Activated CD8-positive, alpha-beta memory T cell treated with anti-CD3 and anti-CD28 coated beads for 1 hour (primary cell): ENCODE results near the gene CD300LB.
"Not testable (repeated sequence)": the region's sequence is repeated elsewhere in the genome, so short reads cannot be mapped to it uniquely, and the experiment has no call there.

Experiments used
- DNase-seq, 2 donors: peaks; one replicate each; pipeline ENCODE4 v3.0.0-alpha.2; 2020; ENCODE audit warnings: low read depth in 1 of 2; ENCODE audit errors: extremely low read depth in 1 of 2

CD300LB gene

DNA sequence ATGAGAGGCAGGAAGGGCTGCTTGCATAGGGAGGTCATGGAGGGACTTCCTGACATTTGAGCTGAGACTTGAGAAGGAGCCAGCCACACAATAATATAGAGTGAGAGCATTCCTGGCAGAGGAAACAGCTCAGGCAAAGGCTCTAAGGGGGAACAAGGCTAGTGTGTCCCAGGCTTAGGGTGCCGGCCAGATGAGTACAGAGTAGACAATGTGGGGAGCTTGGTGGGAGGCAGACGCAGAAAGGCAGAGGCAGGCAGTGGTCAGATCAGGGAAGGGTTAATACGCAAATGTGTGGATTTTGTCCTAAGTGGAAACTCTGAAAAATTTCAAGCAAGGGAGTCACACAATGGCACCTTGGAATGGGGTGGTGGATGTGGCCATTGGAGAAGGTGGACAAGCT, 31.3 kb downstream of the CD300LB start:
- DNase-seq = no peak

DNA sequence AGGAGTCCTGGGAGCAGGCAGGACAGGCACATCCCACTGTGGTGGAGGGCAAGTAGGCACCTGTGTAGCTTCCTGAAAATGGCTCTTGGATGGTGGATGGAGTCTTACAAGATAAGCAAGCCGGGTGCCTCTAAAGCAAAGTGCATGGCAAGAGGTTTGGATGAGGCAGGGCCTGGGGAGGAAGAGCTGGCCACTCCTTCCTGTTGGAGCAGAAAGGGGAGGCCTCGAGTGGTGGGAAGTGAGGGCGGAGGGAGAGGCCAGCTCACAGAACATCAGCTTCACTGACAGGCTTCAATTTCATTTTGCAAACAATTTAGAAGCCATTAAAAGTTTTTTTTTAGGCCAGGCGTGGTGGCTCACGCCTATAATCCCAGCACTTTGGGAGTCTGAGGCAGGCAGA, 33.8 kb downstream of the CD300LB start:
- DNase-seq = no peak

DNA sequence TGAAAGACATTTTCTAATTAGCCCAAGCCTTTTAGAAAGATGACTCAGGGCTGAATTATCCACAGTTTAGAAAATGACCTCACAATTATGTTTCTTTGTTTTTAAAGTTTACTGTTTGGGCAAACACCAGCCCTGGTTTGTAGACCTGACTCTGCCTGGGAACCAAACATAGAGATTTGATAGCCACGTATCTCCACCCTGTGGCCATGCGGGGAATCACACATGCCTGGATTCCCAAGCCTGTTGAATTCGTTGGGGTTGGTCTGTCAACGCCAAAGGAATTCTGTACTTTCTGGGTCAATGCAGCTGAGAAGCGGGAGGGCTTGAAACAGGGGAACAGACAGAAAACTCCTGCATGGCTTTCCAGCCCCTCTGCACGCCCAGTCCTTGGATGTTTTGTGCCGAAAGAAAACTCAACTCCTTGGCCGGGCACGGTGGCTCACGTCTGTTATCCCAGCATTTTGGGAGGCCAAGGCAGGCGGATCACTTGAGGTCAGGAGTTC, 37.9 kb downstream of the CD300LB start:
- peak; percentile 27 to 50 for DNase-seq

DNA sequence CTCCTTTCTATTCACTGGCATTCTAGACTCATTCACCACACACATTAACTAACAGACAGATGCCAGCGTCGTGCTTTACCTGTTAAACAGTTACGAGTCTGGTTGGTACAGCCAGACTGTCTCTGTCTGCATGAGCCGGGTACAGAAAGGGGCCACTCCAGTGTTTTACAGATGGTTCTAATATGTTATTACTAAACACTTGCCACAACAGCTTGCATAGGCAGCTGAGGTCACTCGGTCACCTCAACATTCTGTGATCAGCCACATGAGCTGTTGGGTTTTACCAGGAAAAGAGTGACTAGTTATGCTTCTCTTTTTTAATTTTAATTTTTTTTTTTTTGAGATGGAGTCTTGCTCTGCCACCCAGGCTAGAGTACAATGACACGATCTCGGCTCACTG, 39.6 kb downstream of the CD300LB start:
- no peak for DNase-seq

DNA sequence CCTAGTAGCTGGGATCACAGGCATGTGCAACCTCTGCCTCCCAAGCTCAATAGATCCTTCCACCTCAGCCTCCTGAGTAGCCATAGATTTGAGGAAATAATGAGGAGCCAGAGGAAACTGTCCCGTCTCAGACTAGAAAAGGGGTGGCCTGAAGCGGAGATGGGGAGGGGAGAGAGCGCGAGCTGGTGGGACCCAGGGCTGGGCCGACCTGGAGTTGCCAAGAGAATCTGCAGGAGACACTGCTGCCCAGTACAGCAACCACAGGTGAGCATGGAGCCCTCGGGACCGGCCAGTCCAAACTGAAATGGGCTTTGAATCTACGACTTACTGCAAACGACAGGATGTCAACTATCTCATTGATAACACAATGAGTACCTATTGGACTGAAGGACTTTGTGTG, 40.6 kb downstream of the CD300LB start:
- no peak for DNase-seq

DNA sequence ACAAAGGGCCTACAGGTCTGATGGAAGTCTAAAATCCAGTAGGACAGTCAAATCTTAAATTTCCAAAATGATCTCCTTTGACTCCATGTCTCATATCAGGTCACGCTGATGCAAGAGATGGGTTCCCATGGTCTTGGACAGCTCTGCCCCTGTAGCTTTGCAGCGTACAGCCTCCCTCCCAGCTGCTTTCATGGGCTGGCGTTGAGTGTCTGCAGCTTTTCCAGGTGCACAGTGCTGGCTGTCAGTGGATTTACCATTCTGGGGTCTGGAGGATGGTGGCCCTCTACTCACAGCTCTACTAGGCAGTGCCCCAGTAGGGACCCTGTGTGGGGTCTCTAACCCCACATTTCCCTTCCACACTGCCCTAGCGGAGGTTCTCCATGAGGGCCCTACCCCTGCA, 43.0 kb downstream of the CD300LB start:
- DNase-seq = not testable (repeated sequence)

DNA sequence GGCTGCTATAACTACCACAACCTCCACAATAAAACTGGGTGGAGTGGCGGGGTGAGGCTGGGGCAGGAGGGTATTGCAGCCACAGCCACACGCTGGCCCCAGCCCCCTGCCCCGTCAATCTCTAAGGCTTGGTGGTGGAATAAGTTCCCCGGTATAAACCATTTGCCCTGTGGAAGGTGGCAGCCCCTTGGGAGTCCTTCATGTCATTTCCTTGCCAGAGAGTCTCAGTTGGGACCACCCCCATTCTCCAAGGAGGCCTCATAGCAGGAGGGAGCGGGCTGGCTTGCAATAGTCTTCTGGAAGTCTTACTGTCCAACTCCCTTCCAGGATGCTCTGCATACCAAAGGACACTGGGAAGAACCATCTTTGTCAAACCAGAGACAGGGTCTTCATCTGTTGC, 45.4 kb downstream of the CD300LB start:
- no peak for DNase-seq

DNA sequence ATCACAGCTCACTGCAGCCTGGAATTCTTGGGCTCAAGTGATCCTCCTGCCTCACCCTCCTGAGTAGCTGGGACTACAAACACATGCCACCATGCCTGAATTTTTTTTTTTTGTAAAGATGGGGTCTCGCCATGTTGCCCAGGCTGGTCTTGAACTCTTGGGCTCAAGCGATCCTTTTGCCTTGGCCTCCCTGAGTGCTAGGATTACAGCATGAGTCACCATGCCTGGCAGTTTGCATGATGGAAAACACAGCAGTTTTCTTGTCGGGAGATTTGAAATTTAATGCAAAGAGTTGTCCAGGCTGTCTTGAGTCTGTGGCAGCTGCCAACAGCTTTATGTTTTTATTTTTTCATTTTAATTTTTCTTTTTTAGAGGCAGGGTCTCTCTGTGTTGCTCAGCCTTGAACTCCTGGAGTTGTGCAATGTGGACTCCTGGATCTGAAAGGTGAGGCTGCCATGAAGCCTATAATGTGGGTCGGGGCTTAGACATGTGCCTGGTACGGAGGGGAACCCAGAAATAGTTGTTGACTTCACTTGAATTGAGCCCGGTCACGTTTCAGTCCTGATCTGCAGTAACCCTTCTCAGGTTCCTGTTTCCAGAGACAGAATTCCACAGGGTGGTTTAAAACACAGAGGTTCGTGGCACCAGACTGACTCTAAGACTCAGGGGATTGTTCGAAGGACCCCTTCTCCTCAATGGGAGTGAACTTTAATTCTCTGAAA, 46.1 kb downstream of the CD300LB start:
- no peak for DNase-seq

DNA sequence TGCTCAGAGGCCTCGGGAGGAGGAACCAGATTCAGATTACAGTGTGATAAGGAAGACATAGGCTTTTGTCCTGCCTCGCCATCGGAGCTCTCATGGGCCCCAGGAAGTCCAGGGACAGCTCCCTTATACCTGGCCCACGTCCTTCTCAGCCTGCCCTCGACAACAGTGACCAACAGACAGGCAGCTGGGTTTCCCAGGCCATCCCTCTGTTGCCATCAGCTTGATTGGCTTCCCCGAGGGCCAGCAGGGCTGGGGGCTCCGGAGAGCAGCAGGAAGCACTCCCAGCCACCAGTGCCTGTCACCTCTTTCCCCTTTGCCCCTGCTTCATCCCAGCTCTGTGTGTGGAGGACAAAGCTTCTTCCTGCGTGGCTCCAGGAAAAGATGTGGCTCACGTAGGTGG, 47.2 kb downstream of the CD300LB start:
- DNase-seq = no peak

DNA sequence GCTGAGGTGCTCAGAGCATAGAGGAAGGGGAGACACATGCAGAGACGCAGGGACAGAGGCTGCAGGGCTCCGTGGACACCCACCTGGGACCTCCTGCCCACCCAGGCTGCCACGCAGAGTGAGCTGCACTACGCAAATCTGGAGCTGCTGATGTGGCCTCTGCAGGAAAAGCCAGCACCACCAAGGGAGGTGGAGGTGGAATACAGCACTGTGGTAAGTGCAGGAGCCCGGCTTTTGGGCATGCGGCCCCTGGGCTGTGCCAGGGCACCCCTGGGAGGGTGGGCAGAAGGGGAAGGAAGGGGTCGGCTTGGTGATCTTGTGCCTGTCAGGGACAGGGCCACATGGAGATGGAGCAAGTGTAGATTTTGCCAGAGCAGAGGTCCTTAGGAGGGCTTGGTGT, 49.7 kb downstream of the CD300LB start:
- no peak for DNase-seq

DNA sequence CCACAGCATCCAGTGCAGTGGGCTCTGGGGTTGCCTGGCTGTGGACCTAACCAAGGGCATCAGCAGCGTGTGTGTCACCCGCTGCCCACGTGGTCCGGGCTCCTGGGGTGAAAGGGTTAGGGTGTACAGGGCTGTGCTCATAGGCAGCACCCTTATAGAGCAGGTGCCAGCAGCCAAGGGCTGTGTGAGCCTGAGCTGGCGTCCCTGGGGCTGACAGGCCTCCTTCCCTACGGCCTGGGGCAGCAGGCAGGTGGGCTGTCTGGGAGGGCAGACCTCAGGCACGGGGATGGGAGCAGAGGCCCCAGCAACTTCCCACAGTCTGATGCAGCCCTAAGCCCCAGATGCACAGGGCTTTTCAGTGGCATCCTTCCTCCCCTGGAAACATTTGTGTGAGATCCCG, 51.0 kb downstream of the CD300LB start:
- no peak for DNase-seq

DNA sequence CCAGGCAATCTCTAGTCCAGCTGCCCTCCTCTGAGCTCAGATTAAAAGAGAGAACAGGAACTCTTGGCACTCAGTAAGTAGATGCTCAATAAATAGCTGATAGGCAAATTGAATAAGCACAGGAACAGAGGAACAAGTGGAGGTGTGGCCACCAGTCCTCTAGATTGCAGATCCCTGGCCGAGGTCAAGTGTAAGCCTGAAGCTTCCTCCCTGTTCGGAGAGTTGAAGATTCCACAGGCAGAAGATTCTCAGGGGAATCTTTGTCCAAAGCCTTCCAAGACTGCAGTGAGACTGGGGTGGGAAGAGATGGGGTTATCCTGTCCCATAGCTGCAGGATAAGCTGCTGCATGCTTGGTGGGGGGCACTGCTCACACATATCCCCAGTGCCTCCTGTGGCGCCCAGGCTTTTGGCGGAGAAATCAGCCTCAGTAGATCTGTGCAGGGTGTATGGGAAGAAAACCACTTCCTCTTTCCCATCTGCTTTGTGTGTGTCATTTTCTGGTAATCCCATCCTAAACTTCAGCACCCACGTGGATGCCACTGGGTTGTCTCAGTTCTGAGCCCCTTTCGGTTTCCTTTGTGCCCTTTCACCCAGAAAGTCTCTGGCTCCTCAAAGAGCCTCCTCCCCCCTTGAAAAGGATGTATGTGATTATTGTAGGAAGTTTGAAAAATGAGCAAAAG, 52.7 kb downstream of the CD300LB start:
- DNase-seq = no peak

DNA sequence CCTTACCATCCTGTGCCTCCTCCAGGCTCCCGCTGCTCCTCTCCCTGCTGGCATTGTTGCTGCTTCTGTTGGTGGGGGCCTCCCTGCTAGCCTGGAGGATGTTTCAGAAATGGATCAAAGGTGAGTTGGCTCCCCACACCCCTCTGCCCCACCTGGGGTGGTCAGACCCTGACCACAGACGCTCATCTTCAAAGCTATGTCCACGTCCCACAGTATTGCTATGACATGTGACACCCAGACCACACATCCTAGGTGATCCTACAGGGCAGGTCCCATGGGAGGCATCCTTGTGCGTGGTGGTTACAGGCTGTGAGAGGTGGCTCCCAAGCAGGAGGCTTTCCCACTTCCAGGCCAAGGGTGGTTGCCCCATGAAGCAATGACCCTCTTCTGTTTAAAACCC, 53.9 kb downstream of the CD300LB start:
- DNase-seq = no peak

DNA sequence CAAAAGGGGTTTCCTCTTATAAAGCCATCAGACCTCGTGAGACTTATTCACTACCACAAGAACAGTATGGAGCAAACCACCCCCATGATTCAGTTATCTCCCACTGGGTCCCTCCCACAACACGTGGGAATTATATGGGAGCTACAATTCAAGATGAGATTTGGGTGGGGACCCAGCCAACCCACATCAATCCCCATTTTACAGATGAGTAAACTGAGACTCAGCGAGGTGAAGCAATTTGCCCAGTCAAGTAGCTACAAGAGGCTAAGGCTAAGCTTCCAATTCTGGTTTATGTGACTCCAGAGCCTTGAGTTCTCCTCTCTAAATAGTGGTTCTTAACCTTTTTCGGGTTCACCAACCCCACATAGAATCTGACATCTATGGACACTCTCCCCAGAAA, 56.1 kb downstream of the CD300LB start:
- DNase-seq = no peak

DNA sequence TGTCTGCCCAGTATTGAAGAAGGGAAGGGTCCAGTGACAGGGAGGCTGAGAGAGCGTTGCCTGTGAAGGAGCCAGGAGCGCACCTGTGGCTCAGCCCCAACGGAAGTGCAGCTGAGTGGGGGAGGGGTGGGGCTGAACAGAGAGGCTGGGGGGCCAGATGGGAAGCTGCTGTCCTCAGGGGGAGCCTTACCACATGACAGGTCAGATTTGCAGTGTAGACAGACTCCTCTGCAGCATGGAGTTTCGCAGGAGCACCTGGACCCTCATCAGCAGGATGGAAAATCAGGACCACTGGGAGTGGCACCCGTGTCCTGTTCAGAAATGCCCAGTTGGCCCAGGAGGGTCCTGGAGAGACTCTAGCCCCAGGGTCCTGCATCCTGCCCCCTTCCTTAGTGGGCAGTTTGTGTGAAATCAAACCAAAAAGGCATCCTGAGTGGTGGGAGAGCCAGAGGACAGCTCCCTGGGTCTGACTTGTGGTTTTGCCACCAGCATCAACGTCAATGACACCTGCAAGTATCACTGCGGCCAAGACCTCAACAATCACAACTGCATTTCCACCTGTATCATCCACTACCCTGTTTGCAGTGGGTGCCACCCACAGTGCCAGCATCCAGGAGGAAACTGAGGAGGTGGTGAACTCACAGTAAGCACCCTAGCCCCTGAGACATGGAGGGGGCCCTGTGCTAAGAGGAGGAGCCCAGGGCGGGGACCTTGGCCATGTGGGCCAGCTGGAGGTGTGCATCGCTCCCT, 57.1 kb downstream of the CD300LB start:
- no peak for DNase-seq

DNA sequence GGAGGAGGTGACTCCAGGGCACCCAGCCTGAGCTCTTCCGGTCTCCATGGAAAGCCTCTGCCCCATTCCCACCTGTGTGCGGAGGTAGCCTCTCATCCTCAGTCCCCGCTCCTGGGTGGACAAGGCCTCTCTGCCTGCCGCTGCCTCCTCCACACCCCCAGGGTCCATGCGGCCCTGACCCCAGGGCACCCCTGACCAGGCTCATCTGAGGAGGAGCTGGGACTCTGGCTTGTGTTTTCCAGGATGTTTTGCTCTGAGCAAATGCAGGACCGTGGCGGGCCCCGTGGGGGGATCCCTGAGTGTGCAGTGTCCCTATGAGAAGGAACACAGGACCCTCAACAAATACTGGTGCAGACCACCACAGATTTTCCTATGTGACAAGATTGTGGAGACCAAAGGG, 58.0 kb downstream of the CD300LB start:
- no peak for DNase-seq

DNA sequence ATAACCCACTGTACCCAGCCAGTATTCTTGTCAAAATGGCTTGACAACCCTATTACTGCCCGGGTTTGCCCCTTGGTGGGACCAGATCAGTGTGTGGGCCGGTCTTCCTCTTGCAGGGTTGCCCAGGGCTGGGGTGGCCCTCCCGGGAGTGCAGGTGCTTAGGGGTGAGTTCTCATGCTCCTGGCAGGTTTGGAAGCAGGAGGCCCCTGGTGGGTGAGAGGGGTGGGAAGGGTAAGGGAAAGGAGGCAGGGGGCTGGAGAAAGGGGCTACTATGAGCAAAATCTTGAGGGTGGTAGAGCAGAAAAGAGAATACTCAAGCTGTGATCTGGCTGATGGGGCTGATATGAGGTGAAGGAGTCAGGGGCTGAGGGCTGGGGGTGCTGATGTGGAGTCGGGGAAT, 58.4 kb downstream of the CD300LB start:
- no peak for DNase-seq

DNA sequence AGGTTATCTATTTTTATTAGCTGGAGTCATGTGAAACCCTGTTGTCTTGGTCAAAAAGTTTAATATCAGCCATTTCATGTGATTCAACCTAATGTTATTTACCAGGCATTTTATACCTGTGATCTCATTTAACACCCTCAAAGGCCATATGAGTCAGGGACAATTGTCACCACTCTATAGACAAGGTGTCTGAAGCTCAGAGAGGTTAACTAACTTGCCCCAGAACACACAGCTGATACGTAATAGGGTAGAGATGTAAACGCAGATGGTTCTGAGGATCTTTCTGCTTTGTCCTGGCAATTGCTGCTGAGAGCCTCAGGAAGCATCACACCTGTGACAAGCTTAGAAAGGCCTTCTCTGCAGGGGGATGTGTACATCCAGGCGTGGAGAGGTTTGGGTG, 59.9 kb downstream of the CD300LB start:
- no peak for DNase-seq
